ENCODE data around the gene MTO1. TPM values are rescaled to one million over a fixed set of nuclear protein-coding genes. Genes with fewer than 3 reads are reported as not detected.
"Not testable (repeated sequence)": the region's sequence is repeated elsewhere in the genome, so short reads cannot be mapped to it uniquely, and the experiment has no call there.

The MTO1 gene, protein sequence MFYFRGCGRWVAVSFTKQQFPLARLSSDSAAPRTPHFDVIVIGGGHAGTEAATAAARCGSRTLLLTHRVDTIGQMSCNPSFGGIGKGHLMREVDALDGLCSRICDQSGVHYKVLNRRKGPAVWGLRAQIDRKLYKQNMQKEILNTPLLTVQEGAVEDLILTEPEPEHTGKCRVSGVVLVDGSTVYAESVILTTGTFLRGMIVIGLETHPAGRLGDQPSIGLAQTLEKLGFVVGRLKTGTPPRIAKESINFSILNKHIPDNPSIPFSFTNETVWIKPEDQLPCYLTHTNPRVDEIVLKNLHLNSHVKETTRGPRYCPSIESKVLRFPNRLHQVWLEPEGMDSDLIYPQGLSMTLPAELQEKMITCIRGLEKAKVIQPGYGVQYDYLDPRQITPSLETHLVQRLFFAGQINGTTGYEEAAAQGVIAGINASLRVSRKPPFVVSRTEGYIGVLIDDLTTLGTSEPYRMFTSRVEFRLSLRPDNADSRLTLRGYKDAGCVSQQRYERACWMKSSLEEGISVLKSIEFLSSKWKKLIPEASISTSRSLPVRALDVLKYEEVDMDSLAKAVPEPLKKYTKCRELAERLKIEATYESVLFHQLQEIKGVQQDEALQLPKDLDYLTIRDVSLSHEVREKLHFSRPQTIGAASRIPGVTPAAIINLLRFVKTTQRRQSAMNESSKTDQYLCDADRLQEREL
- 10 to 100 TPM; 65.4 to 70.4 TPM for total RNA-seq

DNA sequence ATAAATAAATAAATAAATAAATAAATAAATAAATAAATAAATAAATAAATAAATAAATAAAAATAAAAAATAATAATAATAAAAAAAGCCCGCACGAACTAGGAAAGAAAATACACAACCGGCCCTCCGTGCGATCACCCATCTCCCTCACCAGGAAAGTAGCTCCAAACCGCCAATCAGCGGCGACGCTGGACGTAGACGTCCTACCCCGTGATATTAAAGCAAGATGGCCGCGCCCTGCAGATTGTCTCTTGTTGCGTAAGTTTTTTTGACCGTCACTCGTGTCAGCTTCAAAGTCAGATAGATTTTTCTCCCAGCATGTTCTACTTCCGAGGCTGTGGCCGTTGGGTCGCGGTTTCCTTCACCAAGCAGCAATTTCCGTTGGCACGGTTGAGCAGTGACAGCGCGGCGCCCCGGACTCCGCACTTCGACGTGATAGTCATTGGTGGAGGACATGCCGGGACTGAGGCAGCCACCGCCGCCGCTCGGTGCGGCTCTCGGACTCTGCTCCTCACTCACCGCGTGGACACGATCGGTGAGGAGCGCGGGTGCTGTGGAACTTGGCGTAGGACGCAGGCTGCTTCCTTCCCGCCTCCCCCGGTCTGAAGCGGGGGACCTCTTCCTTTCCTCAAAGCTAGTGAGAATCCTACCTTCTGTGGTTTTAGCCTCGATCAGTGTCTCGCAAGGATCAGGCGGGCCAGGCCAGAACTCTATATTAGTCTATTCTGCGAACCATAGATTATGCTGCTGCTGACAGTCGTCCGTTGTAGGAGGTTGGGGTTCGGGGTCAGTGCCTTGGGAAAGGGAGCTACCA lies at the start of gene MTO1:
TSS of gene MTO1 (plus strand) at position 201 of the 814 bp plus-strand sequence. CDS start at position 319, 118 bp downstream.
- Mint-ChIP-seq H3K4me1 (peaks cover 41% of the 10 kb centered on the region), H3K9me3 (no peaks in the 10 kb centered on the region), H3K36me3 (peaks cover 15% of the 10 kb centered on the region), H3K4me3 (peak within 1 kb of the TSS; percentile 95), H3K27me3 (no peaks in the 10 kb centered on the region), H3K27ac (peak within 1 kb of the TSS; percentile 99)
- peak; percentile 92 for ATAC-seq (ENCODE audit: low read depth)
- POLR2A ChIA-PET: interaction anchor here (0.6 to 6.5 kb wide), 26 partner anchors 10 to 177 kb away, joined by 3 to 108 read pairs (median 4); partner anchors contain the start of genes CGAS, DDX43 and EEF1A1
- peak; percentile 82 for DNase-seq

- Mint-ChIP-seq H3K27me3 (no peaks in the 10 kb centered on the region), H3K36me3 (peaks cover 33% of the 10 kb centered on the region), H3K27ac (no peak overlapping the region), H3K9me3 (no peaks in the 10 kb centered on the region), H3K4me1 (no peaks in the 10 kb centered on the region), H3K4me3 (no peak overlapping the region)
- ATAC-seq (ENCODE audit: low read depth) (no peak), DNase-seq (no peak)
- POLR2A ChIA-PET: no interaction called here
Measured at GRCh38 chr6:73413102-73413501, 48.4 kb upstream of the MTO1 start.

DNA sequence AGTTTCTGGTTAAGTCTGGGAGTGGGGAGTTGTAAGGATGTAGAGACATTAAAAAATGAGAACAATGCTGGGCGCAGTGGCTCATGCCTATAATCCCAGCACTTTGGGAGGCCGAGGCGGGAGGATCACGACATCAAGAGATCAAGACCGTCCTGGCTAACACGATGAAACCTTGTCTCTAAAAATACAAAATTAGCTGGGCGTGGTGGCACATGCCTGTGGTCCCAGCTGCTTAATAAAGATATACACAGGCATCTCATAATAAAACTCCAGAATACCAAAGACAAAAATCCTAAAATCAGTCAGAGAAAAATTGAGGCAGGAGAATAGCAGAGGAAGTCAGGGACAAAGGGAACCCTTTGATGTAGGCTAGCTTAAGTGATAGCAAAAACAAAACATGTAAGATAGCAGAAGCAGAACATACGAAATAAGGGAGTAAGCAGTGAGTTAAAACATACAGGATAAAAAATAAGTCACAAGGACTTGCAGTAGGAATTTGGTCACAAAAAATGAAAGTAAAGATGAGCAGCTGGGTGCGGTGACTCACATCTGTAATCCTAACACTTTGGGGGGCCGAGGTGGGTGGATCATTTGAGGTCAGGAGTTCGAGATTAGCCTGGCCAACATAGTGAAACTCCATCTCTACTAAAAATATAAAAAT lies 43.3 kb upstream of the MTO1 start:
- peaks cover 40% of the 10 kb centered on the region for H3K36me3 Mint-ChIP-seq
- H3K4me1 Mint-ChIP-seq: peaks cover 19% of the 10 kb centered on the region
- POLR2A ChIA-PET: interaction anchor here (0.8 to 0.9 kb wide), 2 partner anchors 25 to 43 kb away, joined by 3 read pairs; partner anchors contain the start of gene MTO1
- H3K27me3 Mint-ChIP-seq: no peaks in the 10 kb centered on the region
- peak overlapping the region; percentile 74 for H3K27ac Mint-ChIP-seq
- ATAC-seq (ENCODE audit: low read depth): no peak
- DNase-seq: no peak
- no peaks in the 10 kb centered on the region for H3K9me3 Mint-ChIP-seq
- no peak overlapping the region for H3K4me3 Mint-ChIP-seq

DNA sequence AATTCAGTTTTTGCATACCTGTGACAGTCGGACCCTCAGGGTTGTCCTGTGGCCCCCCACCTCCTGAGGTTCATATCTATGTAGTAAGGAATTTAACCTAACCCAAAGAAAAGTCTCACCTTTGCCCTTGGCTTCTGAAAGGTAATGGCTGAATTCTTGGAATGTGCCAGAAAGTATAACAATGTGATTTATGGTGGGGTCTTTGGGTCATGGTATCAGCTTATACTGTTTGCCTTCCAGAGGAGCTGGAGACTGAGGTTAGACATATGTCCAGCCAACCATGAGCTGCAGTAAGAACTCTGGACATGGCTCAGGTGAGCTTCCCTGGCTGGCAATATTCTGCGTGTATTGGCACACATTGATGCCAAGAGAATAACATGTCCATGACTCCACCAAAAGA lies 40.0 kb upstream of the MTO1 start:
- peak overlapping the region; percentile 73 for H3K4me3 Mint-ChIP-seq
- peaks cover 27% of the 10 kb centered on the region for H3K4me1 Mint-ChIP-seq
- POLR2A ChIA-PET: interaction anchor here (1.0 to 4.1 kb wide), 5 partner anchors 30 to 100 kb away, joined by 3 to 23 read pairs (median 6); partner anchors contain the start of genes CGAS and MTO1
- H3K27ac Mint-ChIP-seq: peak overlapping the region; percentile 95
- no peak for ATAC-seq (ENCODE audit: low read depth)
- H3K27me3 Mint-ChIP-seq: no peaks in the 10 kb centered on the region
- H3K36me3 Mint-ChIP-seq: peaks cover 36% of the 10 kb centered on the region
- DNase-seq: no peak
- peaks cover 2% of the 10 kb centered on the region for H3K9me3 Mint-ChIP-seq

DNA sequence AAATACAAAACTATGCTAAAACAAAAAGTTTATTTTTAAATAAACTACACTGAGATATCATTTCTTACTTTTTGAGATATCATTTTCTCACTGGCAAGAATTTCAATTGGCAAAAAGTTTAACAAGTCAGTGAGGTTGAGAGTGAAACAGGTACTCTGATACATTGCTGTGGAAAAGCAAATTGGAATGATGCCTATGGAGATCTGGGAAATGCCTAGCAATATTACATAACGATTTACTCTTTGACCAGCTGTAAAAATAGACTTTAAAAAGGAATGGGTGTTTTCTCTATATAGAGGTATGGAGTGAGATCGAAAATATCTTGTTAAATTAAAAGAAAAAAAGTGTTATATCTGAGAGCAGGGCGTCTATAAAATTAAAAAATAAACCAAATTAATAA lies 26.3 kb upstream of the MTO1 start:
- no peaks in the 10 kb centered on the region for H3K27me3 Mint-ChIP-seq

GRCh38 chr6:73443555-73443954 lies 18.0 kb upstream of the MTO1 start:
- Mint-ChIP-seq H3K4me1 (peaks cover 43% of the 10 kb centered on the region), H3K9me3 (no peaks in the 10 kb centered on the region), H3K27me3 (no peaks in the 10 kb centered on the region), H3K36me3 (peaks cover 40% of the 10 kb centered on the region), H3K27ac (peak overlapping the region; percentile 78), H3K4me3 (no peak overlapping the region)
- ATAC-seq (ENCODE audit: low read depth) (no peak), DNase-seq (no peak)
- POLR2A ChIA-PET: interaction anchor here (1.0 to 2.3 kb wide), 2 partner anchors 8 to 19 kb away, joined by 3 to 8 read pairs; partner anchors contain the start of gene CGAS

More for the DNA sequence above, 26.3 kb upstream of the MTO1 start:
- no peaks in the 10 kb centered on the region for H3K9me3 Mint-ChIP-seq
- no peak overlapping the region for H3K27ac Mint-ChIP-seq
- ATAC-seq (ENCODE audit: low read depth) (no peak), DNase-seq (no peak)
- H3K4me1 Mint-ChIP-seq: peaks cover 11% of the 10 kb centered on the region
- POLR2A ChIA-PET: interaction anchor here (1.4 to 1.7 kb wide), 2 partner anchors 15 to 26 kb away, joined by 7 read pairs; partner anchors contain the start of gene MTO1
- no peak overlapping the region for H3K4me3 Mint-ChIP-seq
- peaks cover 25% of the 10 kb centered on the region for H3K36me3 Mint-ChIP-seq

GRCh38 chr6:73451223-73452106 lies 10.1 kb upstream of the MTO1 start:
- H3K36me3 Mint-ChIP-seq: peaks cover 21% of the 10 kb centered on the region
- POLR2A ChIA-PET: interaction anchor here (0.6 to 3.7 kb wide), 9 partner anchors 9 to 137 kb away, joined by 3 to 108 read pairs (median 7); partner anchors contain the start of genes EEF1A1 and MTO1
- H3K9me3 Mint-ChIP-seq: no peaks in the 10 kb centered on the region
- ATAC-seq (ENCODE audit: low read depth) (peak; percentile 65), DNase-seq (peak; percentile 71)
- no peaks in the 10 kb centered on the region for H3K27me3 Mint-ChIP-seq
- peaks cover 34% of the 10 kb centered on the region for H3K4me1 Mint-ChIP-seq
- peak overlapping the region; percentile 90 for H3K27ac Mint-ChIP-seq
- H3K4me3 Mint-ChIP-seq: peak overlapping the region; percentile 97

DNA sequence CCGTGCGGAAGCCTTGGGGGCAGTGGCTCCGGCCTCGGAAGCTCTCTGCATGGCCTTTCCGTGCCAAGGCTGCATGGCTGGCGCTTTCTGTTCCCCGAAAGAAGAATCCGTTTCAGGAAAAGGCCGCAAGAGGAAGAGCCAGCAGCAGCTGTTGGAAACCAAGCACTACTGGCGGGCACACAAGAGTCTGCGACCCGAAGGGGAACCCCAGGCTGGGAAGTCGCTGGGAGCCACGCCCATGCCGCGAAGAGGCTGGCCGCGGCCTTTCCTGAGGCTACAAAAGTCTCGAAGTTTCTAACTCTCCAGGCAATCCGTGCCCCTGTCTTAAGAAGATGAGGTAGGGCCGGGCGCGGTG lies 9.5 kb upstream of the MTO1 start, which contains the start of gene CGAS:
TSS of gene CGAS (minus strand) at position 191 of the 355 bp plus-strand sequence. CDS start at position 75, 116 bp downstream.
- Mint-ChIP-seq H3K4me3 (peak within 1 kb of the TSS; percentile 97), H3K27ac (peak within 1 kb of the TSS; percentile 90), H3K9me3 (no peaks in the 10 kb centered on the region), H3K36me3 (peaks cover 23% of the 10 kb centered on the region), H3K27me3 (no peaks in the 10 kb centered on the region), H3K4me1 (peaks cover 34% of the 10 kb centered on the region)
- ATAC-seq (ENCODE audit: low read depth): peak; percentile 78
- peak; percentile 81 for DNase-seq
- POLR2A ChIA-PET: interaction anchor here (1.1 to 3.7 kb wide), 8 partner anchors 10 to 136 kb away, joined by 3 to 108 read pairs (median 8); partner anchors contain the start of genes EEF1A1 and MTO1

- DNase-seq (no peak), ATAC-seq (ENCODE audit: low read depth) (no peak)
- Mint-ChIP-seq H3K27me3 (no peaks in the 10 kb centered on the region), H3K4me1 (peaks cover 37% of the 10 kb centered on the region), H3K36me3 (peaks cover 2% of the 10 kb centered on the region), H3K9me3 (no peaks in the 10 kb centered on the region), H3K27ac (peak overlapping the region; percentile 43), H3K4me3 (peak overlapping the region; percentile 18)
- POLR2A ChIA-PET: interaction anchor here (1.0 kb wide), 1 partner anchor 66 kb away, joined by 5 read pairs; no protein-coding TSS in a partner anchor
Measured at GRCh38 chr6:73455865-73456629, 5.5 kb upstream of the MTO1 start.

- Mint-ChIP-seq H3K27ac (peak overlapping the region; percentile 99), H3K36me3 (peaks cover 14% of the 10 kb centered on the region), H3K4me3 (peak overlapping the region; percentile 95), H3K4me1 (peaks cover 45% of the 10 kb centered on the region)
- not testable (repeated sequence) for H3K9me3 Mint-ChIP-seq; H3K27me3 Mint-ChIP-seq; ATAC-seq (ENCODE audit: low read depth); DNase-seq
- POLR2A ChIA-PET: interaction anchor here (0.7 to 1.2 kb wide), 3 partner anchors 53 to 126 kb away, joined by 3 to 4 read pairs (median 3); no protein-coding TSS in a partner anchor
Measured at GRCh38 chr6:73459474-73459873, 2.1 kb upstream of the MTO1 start.

- no peak for ATAC-seq (ENCODE audit: low read depth)
- Mint-ChIP-seq H3K4me1 (peaks cover 42% of the 10 kb centered on the region), H3K4me3 (peak overlapping the region; percentile 95), H3K27me3 (no peaks in the 10 kb centered on the region), H3K9me3 (no peaks in the 10 kb centered on the region), H3K36me3 (peaks cover 14% of the 10 kb centered on the region), H3K27ac (peak overlapping the region; percentile 99)
- no peak for DNase-seq
- POLR2A ChIA-PET: interaction anchor here (0.7 to 6.5 kb wide), 6 partner anchors 8 to 126 kb away, joined by 3 to 108 read pairs (median 5); partner anchors contain the start of gene CGAS
Measured at GRCh38 chr6:73460056-73460455, 1.5 kb upstream of the MTO1 start.

Data from activated naive CD8-positive, alpha-beta T cell treated with anti-CD3 and anti-CD28 coated beads, Interleukin-2, amount 10 ng/mL, durations not matched to agents 7 days and 5 days (primary cell).